ENCODE measurements around the gene RUNDC3A. TPM values are rescaled to one million over a fixed set of nuclear protein-coding genes. Genes with fewer than 3 reads are reported as not detected.

Gene RUNDC3A
- polyA plus RNA-seq, 1 donor (not counting 4 experiments of a cell fraction or from before 2014, with no cell fraction given): 1.6 TPM

- no peaks in the 10 kb centered on the region for H3K9me3 ChIP-seq (ENCODE audit: control insufficient read depth, low read depth, low read length)
- H3K36me3 ChIP-seq (ENCODE audit: control insufficient read depth in 2 of 2, extremely low read depth in 1 of 2, insufficient read depth in 2 of 2, low read length in 2 of 2): peaks cover 25 to 33% of the 10 kb centered on the region in 2 experiments
- FAIRE-seq: peak; percentile 89
- peak; percentile 88 for DNase-seq (ENCODE audit: low read depth, low spot score)
- H3K4me3 ChIP-seq (ENCODE audit: control insufficient read depth in 2 of 3, extremely low read depth in 1 of 3, insufficient read depth in 2 of 3, low read depth in 1 of 3, low read length in 3 of 3): peak overlapping the region in 1 of 3 experiments; percentile 31
- no peaks in the 10 kb centered on the region for H3K9me1 ChIP-seq (ENCODE audit: control insufficient read depth, extremely low read depth, insufficient read depth, low read length)
- H3K27ac ChIP-seq (ENCODE audit: control insufficient read depth, insufficient read depth, low read length): peak overlapping the region; percentile 74
- peak overlapping the region; percentile 59 for H3K9ac ChIP-seq (ENCODE audit: control insufficient read depth, extremely low read depth, insufficient read depth, low read length)
- H2AFZ ChIP-seq (ENCODE audit: control insufficient read depth, low read length): no peak overlapping the region
- H3K4me1 ChIP-seq (ENCODE audit: control insufficient read depth, extremely low read depth, insufficient read depth, low read length): peaks cover 36% of the 10 kb centered on the region
- no peaks in the 10 kb centered on the region for H3K27me3 ChIP-seq (ENCODE audit: control insufficient read depth, extremely low read depth, insufficient read depth, low read length)
- H3K79me2 ChIP-seq (ENCODE audit: control insufficient read depth, insufficient read depth, low read length): peaks cover 15% of the 10 kb centered on the region
- H4K20me1 ChIP-seq (ENCODE audit: control insufficient read depth, extremely low read depth, insufficient read depth, low read length): no peaks in the 10 kb centered on the region
- dilution Hi-C loops (cut with MboI; ENCODE audit: extremely low pct_ligation_motif_present, low sequenced_read_pairs): no loop called here
- no peak for TF ChIP-seq EZH2 (IDR thresholded peaks at IDR 0.05; ENCODE audit: low read length)
- TF ChIP-seq, protein P1, sequence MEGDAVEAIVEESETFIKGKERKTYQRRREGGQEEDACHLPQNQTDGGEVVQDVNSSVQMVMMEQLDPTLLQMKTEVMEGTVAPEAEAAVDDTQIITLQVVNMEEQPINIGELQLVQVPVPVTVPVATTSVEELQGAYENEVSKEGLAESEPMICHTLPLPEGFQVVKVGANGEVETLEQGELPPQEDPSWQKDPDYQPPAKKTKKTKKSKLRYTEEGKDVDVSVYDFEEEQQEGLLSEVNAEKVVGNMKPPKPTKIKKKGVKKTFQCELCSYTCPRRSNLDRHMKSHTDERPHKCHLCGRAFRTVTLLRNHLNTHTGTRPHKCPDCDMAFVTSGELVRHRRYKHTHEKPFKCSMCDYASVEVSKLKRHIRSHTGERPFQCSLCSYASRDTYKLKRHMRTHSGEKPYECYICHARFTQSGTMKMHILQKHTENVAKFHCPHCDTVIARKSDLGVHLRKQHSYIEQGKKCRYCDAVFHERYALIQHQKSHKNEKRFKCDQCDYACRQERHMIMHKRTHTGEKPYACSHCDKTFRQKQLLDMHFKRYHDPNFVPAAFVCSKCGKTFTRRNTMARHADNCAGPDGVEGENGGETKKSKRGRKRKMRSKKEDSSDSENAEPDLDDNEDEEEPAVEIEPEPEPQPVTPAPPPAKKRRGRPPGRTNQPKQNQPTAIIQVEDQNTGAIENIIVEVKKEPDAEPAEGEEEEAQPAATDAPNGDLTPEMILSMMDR (optimal IDR thresholded peaks at IDR 0.05 in 1 of 3, IDR thresholded peaks at IDR 0.05 in 1 of 3, conservative IDR thresholded peaks at IDR 0.05 in 1 of 3; ENCODE audit: extremely low read depth in 1 of 3, insufficient read depth in 2 of 3, low read length in 3 of 3): no peak
- H3K4me2 ChIP-seq (ENCODE audit: control insufficient read depth, extremely low read depth, insufficient read depth, low read depth, low read length): peak overlapping the region; percentile 45
Observed at GRCh38 chr17:44348234-44348987, 40.0 kb downstream of the RUNDC3A start.

DNA sequence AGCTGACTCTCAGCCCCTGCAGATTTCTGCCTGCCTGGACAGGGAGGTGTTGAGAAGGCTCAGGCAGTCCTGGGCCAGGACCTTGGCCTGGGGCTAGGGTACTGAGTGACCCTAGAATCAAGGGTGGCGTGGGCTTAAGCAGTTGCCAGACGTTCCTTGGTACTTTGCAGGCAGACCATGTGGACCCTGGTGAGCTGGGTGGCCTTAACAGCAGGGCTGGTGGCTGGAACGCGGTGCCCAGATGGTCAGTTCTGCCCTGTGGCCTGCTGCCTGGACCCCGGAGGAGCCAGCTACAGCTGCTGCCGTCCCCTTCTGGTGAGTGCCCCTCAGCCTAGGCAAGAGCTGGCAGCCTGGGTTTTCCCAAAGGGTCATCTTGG, 40.6 kb downstream of the RUNDC3A start:
- Histone ChIP-seq H3K9me3 (ENCODE audit: control insufficient read depth, low read depth, low read length) (no peaks in the 10 kb centered on the region), H3K27me3 (ENCODE audit: control insufficient read depth, extremely low read depth, insufficient read depth, low read length) (no peaks in the 10 kb centered on the region), H3K27ac (ENCODE audit: control insufficient read depth, insufficient read depth, low read length) (peak overlapping the region; percentile 74), H3K79me2 (ENCODE audit: control insufficient read depth, insufficient read depth, low read length) (peaks cover 15% of the 10 kb centered on the region), H2AFZ (ENCODE audit: control insufficient read depth, low read length) (no peak overlapping the region), H3K9ac (ENCODE audit: control insufficient read depth, extremely low read depth, insufficient read depth, low read length) (peak overlapping the region; percentile 35), H3K9me1 (ENCODE audit: control insufficient read depth, extremely low read depth, insufficient read depth, low read length) (no peaks in the 10 kb centered on the region), H3K4me3 (ENCODE audit: control insufficient read depth in 2 of 3, extremely low read depth in 1 of 3, insufficient read depth in 2 of 3, low read depth in 1 of 3, low read length in 3 of 3) (peak overlapping the region in 1 of 3 experiments; percentile 31), H4K20me1 (ENCODE audit: control insufficient read depth, extremely low read depth, insufficient read depth, low read length) (no peaks in the 10 kb centered on the region), H3K36me3 (ENCODE audit: control insufficient read depth in 2 of 2, extremely low read depth in 1 of 2, insufficient read depth in 2 of 2, low read length in 2 of 2) (peaks cover 25 to 33% of the 10 kb centered on the region in 2 experiments), H3K4me1 (ENCODE audit: control insufficient read depth, extremely low read depth, insufficient read depth, low read length) (peaks cover 33% of the 10 kb centered on the region), H3K4me2 (ENCODE audit: control insufficient read depth, extremely low read depth, insufficient read depth, low read depth, low read length) (peak overlapping the region; percentile 45)
- dilution Hi-C loops (cut with MboI; ENCODE audit: extremely low pct_ligation_motif_present, low sequenced_read_pairs): no loop called here
- TF ChIP-seq, protein P1 (optimal IDR thresholded peaks at IDR 0.05 in 1 of 3, IDR thresholded peaks at IDR 0.05 in 1 of 3, conservative IDR thresholded peaks at IDR 0.05 in 1 of 3; ENCODE audit: extremely low read depth in 1 of 3, insufficient read depth in 2 of 3, low read length in 3 of 3): no peak
- no peak for TF ChIP-seq EZH2 (IDR thresholded peaks at IDR 0.05; ENCODE audit: low read length)
- no peak for FAIRE-seq
- no peak for DNase-seq (ENCODE audit: low read depth, low spot score)
